GM21619 (cell line): Measurements from ENCODE around the gene POLA1.
A peak's percentile ranks its signal among the peaks of the same experiment; 100 is the strongest.

ENCODE experiments used
- ATAC-seq: cut with Tn5 transposase; IDR thresholded peaks from one replicate; pipeline ENCODE4 v1.9.1; 2021; ENCODE audit not compliant: unreplicated experiment

POLA1 gene

GRCh38 chrX:24874604-24875247, 181.0 kb downstream of the POLA1 start:
- no peak for ATAC-seq

- no peak for ATAC-seq
These were observed 183.0 kb downstream of the POLA1 start for GRCh38 chrX:24876530-24877287.

- ATAC-seq: no peak
These were observed 183.6 kb downstream of the POLA1 start for GRCh38 chrX:24877288-24877664.

DNA sequence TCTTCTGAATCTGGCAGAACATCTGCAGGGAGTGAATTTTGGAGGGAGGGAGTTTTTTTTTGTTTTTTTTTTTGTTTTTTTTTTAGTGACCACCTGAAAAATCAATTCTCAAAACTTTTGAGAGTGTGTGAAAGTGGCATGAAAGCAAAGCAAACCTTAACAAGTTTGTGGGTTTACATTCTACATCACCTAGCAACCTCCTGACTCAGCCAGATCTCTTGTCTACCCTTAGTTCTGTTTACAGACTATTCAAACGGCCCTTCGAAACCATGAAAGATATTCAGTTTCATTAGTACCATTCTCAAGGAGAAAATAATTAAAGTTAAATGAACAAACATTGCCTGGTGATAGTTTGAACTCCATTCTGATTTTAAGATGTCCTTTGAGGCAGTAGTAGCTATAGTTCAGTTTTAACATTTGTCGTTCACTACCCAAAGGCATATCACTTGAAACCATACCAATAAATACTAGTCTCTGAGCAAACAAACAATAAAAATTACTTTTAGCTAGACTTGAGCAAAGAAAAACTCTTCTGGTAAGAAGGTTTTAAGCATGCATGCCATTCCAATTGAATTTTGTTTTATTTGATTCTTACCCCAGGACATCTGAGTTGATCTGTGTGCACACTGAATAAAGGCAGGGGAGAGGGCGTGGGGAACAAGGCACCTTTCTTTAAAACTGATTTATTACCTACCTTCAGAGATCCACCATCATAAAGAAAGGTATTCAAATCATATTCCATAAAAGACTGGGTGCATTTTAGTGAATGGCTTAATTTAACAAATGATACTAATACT, 184.3 kb downstream of the POLA1 start:
- ATAC-seq: no peak

- ATAC-seq: no peak
These were observed 186.0 kb downstream of the POLA1 start for GRCh38 chrX:24879679-24880078.

DNA sequence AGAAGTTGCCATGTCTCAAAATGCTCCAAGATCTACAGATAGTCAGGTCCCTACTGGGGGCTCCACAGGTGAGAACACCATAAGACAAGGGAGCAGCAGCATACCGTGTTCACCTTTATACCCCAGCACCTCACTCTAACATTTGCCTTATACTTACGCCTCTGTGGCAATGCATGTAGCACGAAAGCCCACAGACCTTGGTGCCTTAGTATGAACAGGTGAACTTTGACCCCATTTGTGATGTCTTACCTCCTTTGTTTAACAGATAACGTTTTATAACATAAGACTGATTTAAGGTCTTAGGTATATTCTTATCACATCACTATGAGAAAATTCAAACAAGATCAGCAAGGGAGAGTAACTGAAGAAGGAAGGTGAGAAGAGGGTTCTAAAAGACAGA, 193.2 kb downstream of the POLA1 start:
- no peak for ATAC-seq

DNA sequence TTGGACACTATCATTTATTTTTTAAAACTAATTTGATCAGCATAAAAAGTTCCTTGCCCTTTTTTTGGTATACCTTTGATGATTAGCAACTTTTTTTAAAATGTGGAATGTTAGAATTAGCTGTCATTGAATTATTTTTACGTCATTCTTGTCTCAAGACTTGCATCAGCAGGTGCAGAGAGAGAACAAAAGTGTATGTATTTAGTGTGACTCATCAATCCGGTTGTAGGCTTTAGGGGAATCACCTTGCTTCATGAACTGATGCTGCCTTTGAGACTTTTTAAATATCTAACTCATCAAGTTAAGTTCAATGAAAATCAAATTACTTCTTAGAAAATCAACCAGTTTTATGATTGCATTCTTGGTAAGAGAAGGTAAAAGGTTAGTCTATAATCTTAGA, 197.0 kb downstream of the POLA1 start:
- ATAC-seq: no peak

- no peak for ATAC-seq
These were observed 205.7 kb downstream of the POLA1 start for GRCh38 chrX:24899391-24899790.

DNA sequence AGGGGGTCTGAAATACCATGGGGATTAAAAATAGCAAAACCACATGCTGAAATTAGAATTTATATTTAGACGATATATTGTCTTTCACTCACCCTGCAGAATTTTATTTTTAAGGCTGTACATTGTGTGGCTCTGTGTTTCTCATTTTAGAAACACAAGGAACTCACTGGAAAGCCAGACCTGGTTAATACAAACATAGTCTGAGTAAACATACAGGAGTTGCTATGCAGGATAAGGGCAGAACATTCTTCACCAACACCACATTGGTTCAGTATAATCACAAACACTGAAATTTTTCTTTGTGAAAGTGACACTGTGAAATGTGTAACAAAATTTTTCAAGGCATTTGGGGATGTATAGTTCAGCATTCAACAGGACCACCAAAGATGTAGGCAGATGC, 206.5 kb downstream of the POLA1 start:
- ATAC-seq: no peak

- ATAC-seq: no peak
These were observed 209.1 kb downstream of the POLA1 start for GRCh38 chrX:24902806-24903205.

GRCh38 chrX:24918715-24919114, 225.0 kb downstream of the POLA1 start:
- ATAC-seq: no peak

GRCh38 chrX:24920769-24921168, 227.1 kb downstream of the POLA1 start:
- ATAC-seq: peak; percentile 65

DNA sequence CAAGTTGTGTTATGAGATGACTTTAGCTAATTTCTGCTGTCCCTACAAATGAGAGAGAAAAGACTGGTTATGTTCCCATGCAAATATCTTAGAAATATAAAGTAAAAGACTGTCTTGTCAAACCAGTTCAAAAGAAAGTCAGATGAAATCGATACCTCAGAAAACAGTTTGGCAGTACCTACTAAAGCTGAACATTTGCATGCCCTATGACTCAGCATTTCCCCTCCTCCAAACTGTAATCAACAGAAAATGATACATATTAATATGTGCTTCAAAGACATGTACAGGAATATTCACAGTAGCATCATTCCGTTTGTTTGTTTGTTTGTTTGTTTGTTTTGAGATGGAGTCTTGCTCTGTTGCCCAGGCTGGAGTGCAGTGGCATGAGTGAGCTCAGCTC, 231.7 kb downstream of the POLA1 start:
- no peak for ATAC-seq

DNA sequence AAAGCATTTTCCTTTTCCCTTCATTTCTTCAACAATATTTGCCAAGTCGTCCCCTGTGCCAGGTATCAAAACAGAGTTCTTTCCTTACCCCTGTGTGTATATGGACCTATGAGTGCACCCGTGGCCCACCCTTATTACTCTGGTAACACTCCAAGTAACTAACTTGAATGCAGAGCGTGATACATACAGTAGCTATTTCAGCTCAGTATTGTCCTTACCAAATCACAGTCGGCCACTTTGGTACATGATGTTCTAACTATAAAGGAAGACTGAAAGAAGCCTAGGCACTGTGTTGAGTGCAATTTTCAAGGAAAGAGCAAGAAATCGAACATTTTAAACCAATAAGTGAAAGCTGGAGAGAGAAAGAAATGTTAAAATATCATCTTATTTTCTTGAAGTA, 233.7 kb downstream of the POLA1 start:
- no peak for ATAC-seq

GRCh38 chrX:24928114-24928513, 234.4 kb downstream of the POLA1 start:
- ATAC-seq: no peak

DNA sequence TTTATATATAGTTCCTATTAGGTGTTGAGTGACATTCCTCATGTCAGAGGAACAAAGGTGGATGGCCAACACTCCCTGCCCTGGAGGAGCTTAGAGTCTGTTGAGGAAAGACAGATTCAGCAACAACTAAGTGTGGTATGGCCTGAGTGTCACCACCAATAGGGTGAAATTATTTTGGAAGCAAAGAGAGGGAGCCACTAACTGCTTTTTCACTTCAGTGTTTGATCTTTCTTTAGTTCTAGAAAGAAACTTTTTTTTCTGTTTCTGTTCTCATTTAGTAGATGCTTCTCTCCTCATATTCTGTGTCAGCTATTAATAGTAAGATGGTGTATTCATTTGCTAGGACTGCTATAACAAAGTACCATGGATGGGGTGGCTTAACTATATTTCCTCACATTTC, 240.6 kb downstream of the POLA1 start:
- ATAC-seq: no peak

GRCh38 chrX:24945009-24945408, 251.3 kb downstream of the POLA1 start:
- ATAC-seq: no peak

DNA sequence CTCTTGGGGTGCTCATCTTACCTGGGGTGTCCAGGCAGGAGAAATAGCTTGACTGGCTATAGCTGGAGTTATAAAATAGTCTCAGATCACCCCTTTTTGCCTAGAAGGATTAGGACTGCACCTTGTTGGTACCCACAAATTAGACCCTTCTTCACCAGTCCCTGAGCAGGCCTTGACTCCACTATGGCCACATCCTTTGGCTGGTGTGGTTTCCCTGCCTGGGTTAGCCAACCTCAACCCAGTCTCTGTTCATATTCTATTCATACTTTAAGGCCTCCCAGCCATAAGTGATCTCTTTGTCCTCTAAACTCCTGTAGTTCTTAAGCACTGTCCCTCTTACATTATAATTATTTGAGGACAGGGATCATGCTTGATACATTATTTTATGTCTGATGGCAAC, 252.7 kb downstream of the POLA1 start:
- ATAC-seq: no peak

GRCh38 chrX:24954732-24955131, 261.0 kb downstream of the POLA1 start:
- ATAC-seq: no peak

GRCh38 chrX:24955372-24955930, 261.7 kb downstream of the POLA1 start:
- ATAC-seq: no peak

DNA sequence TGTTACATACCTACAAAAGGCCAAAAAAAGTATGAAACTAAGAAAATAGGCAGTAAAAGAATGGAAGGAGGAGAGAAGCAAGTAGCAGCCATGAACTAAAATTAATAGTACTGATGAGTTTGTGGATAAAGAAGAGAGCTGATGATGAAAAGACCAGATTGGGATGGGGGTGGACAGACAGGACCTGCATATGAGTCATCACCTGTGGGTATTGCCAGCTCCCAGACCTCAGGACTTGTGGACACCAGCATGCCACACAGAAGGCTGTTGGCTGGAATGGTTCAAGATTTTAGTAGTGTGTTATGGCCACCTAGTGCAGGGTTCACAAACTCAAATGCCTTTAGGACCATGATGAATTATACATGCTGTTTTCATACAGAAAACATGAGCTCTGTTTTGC, 263.1 kb downstream of the POLA1 start:
- no peak for ATAC-seq

GRCh38 chrX:24961809-24962208, 268.1 kb downstream of the POLA1 start:
- ATAC-seq: no peak
